HG02970 (cell line): ENCODE results near the gene RUNX2.

Experiments
- ATAC-seq: cut with Tn5 transposase; IDR thresholded peaks from one replicate; pipeline ENCODE4 v1.9.1; 2021; ENCODE audit warnings: mild to moderate bottlenecking, moderate library complexity, moderate number of reproducible peaks; ENCODE audit not compliant: unreplicated experiment, low FRiP score

Gene RUNX2

GRCh38 chr6:45633272-45633908 is 305.3 kb downstream of the RUNX2 start:
- no peak for ATAC-seq

GRCh38 chr6:45634231-45634630 is 306.1 kb downstream of the RUNX2 start:
- no peak for ATAC-seq

DNA sequence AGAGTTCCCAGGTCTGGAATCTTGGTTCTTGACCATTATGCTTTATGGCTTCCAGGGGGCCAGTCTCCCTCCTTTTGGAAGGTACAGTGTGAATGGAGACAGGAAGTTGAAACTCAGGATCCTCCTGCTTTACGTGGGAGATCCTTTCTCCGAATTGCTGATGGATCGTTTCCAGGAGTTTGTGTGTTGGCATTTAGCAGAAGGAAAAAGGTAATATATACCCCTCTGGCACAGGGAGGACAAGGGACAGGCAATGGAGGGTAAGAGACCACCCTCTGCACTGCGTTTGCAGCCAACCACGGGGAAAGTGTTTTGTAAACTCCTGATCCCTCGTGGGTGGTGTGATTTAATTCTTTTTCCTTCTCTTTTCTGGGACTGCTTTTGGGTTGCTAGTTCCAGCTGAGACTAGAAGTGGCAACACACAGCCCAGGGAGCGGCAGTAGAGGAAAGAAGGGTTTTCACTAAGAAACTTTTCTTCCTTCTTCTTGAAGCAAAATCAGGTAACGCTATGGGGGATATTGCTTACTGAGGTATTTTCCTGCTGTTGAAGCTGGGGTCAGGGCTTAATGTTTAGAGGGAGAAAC is 307.2 kb downstream of the RUNX2 start:
- ATAC-seq = no peak

- ATAC-seq = no peak
Observed at GRCh38 chr6:45637056-45637455, 308.9 kb downstream of the RUNX2 start.

- ATAC-seq = no peak
Observed at GRCh38 chr6:45637611-45638257, 309.6 kb downstream of the RUNX2 start.

DNA sequence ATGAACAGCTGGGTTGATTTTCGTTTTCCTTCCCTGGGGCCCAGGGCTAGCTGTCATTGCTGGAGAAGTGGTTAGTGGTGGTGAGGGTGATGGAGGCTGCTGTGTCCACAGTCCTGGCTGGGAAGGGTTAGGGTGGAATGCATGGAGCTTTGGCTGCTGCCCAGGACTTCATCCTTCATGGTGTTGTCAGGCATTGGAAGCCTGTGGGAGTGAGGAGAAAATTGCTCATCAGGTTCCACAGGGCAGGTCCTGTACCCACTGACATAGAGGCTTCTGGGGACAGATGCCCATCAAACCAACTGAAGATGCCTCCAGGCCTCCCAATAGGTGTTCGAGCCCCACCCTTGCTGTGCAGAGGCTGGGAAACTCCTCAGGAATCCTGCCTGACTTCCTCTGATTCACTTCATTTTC is 312.0 kb downstream of the RUNX2 start:
- ATAC-seq = no peak

- ATAC-seq = no peak
Observed at GRCh38 chr6:45640811-45641210, 312.7 kb downstream of the RUNX2 start.

DNA sequence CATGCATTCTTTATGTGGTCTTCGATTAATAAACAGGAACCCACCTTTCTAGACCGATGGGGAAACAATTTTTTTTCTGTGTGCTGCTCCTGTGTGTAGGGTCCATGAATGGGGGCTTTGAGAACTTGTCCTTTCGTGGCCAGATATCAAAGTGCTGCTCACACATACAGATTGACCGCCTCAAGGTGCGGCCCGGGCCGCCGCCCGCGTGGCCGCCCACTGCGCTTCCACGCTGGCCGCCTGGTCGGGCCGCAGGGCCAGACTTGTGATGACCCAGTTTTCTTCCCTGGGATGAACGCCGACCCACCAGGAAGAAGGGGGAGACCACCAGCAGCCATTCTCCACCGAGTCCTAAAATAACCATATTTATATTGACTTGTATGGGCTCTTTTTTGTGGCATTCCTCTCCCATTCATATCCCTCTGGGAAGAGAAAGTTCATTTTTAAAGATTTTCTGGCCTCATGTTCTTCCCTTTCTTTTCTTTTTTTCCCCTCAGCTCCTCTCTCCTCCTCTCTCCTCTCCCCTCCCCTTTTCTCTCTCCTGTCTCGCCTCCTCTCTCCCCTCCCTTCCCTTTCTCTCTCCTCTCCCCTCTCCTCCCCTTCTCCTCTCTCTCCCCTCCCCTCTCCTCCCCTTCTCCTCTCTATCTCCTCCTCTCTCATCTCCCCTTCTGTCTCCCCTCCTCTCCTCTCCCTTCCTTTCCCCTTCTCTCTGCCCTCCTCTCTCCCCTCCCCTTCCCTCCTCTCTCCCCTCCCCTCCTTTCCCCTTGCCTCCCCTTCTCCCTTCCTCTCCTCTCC is 314.4 kb downstream of the RUNX2 start:
- no peak for ATAC-seq

DNA sequence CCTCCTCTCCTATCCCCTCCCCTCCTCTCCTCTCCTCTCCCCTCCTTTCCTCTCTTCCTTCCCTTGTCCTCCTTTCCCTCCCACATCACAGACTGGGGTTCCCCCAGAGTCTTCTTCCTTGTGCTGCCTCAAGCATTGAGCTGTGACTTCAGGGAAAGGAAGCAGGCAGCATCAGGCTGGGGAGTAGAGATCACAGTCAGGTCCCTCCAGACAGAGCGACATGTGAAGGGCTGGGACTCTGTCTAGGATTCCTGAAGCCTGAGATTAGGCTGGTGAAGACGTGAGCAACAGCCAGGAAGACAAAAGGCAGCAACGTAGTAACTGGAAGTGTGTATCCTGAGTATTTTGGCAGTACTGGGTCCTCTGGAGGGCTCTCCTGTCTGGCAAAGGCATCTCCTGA is 315.0 kb downstream of the RUNX2 start:
- ATAC-seq = no peak

GRCh38 chr6:45644720-45645119 is 316.6 kb downstream of the RUNX2 start:
- no peak for ATAC-seq

DNA sequence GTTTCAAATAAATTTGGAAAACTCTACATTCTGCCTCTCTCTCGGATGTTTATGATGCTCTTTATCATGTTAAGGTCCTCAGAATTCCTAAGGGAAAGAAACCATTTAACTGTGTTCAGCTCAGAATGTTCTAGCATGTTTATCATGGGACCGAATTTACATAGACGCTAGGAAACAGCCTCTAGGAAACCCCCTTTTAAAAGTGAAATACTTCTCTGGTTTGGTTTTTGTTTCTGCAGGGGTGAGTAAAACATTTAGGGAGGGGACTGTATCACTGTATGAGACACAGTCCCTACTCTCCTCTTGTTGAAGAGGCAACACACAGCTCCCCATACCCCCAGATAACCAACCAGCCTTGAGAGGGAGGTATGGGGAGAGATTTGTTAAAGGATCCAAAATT is 317.2 kb downstream of the RUNX2 start:
- ATAC-seq = no peak

- no peak for ATAC-seq
Observed at GRCh38 chr6:45647341-45648261, 319.5 kb downstream of the RUNX2 start.

- ATAC-seq = no peak
Observed at GRCh38 chr6:45648262-45648620, 320.1 kb downstream of the RUNX2 start.

- ATAC-seq = no peak
Observed at GRCh38 chr6:45650524-45651135, 322.5 kb downstream of the RUNX2 start.

DNA sequence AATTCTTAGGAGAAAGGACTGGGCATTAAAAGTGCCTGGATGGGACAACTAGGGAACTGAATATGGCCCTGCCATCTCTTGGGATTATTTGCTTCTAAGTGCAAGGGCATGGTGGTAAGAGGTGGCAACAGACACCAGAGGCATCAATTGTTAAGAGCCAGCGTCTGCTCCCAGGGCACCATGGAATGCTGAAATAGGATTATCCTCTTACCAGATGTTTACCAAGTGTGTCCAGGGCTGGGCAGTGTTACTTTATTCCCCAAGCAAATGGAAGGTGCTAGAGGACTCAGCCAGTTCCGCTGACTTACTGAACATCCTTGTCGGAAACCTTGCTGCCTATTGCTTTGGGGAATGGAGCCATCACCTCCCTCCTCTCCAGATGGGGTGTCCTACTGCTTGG is 323.2 kb downstream of the RUNX2 start:
- ATAC-seq = no peak

- no peak for ATAC-seq
Observed at GRCh38 chr6:45652416-45652815, 324.3 kb downstream of the RUNX2 start.

DNA sequence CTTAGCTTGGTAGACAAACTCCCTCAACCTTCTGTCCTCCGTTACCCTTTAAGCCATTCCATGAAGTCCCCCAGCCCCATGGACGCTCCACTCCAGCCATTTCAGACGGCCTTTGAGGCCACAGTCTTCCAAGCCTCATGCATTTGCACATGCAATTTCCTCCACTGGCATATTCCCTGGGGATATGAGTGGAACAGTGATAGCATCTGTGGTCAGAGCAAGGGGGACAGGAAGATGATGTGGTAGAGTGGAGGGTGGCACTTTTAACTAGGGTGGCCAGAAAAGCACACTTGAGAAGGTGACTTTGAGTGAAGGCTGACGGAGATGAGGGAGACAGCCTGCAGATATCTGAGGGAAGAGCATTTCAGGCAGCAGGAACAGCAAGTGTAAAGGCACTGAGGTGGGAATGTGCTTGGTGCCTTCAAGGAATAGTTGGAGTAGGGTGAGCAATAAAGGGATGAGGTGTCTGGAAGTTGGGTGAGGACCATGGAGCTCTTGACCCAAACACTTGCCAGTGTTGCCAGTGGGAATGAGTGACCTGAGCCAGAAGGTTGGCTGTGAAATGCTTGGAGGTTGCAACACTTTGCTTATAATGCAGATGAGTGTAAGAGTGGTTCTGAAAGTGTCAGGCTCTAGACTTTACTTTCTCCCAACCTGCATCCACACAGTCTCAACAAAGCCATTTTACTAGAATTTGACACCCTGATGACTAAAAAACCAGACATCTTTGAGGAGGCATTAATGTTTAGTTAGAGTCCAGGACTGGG is 325.2 kb downstream of the RUNX2 start:
- no peak for ATAC-seq

DNA sequence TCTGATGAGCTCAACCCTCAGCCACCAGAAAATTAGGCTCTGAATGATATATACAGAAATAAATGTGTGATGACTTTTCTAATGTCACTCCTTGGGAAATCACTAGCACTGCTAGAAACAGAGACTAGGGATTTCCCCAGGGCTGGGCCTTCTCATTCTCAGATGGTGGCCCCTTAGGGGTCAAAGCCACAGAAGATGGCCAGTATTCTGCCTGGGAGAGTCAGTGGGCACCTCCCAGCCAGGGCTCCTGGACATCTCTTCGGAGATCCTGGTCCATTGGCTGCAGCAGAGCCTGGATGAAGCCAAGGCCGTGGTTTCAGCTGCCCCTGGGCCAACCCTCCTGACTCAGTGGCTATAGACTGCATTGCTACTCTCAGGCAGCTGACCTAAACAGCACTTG is 326.5 kb downstream of the RUNX2 start:
- no peak for ATAC-seq
